GM12801 (cell line): ENCODE results near the gene KSR2.

Experiments used
- TF ChIP-seq, protein P1 (sequence below): IDR thresholded peaks from one replicate; pipeline ENCODE4 v1.5.1; 2011; ENCODE audit warnings: control low read depth; ENCODE audit not compliant: insufficient read length; ENCODE audit errors: extremely low read depth

Gene KSR2

DNA sequence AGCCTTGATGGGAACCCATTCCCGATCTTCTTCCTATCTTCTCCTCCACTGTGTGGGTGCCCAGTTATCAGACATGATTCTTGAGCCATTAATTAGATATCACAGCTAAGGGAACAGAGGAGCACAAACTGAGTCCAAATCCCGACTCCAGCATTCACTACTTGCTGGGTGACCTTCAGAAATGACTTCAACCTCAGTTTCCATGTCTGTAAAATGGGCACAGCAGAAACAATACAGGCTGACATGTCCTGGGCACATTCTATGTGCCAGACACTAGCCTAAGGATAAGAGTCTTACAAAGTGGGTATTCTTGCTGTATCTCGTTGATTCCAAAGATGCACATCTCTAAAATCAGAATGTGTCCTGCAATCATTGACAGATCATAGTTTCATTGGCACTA is 478.7 kb downstream of the KSR2 start:
- TF ChIP-seq, protein P1, sequence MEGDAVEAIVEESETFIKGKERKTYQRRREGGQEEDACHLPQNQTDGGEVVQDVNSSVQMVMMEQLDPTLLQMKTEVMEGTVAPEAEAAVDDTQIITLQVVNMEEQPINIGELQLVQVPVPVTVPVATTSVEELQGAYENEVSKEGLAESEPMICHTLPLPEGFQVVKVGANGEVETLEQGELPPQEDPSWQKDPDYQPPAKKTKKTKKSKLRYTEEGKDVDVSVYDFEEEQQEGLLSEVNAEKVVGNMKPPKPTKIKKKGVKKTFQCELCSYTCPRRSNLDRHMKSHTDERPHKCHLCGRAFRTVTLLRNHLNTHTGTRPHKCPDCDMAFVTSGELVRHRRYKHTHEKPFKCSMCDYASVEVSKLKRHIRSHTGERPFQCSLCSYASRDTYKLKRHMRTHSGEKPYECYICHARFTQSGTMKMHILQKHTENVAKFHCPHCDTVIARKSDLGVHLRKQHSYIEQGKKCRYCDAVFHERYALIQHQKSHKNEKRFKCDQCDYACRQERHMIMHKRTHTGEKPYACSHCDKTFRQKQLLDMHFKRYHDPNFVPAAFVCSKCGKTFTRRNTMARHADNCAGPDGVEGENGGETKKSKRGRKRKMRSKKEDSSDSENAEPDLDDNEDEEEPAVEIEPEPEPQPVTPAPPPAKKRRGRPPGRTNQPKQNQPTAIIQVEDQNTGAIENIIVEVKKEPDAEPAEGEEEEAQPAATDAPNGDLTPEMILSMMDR = no peak

DNA sequence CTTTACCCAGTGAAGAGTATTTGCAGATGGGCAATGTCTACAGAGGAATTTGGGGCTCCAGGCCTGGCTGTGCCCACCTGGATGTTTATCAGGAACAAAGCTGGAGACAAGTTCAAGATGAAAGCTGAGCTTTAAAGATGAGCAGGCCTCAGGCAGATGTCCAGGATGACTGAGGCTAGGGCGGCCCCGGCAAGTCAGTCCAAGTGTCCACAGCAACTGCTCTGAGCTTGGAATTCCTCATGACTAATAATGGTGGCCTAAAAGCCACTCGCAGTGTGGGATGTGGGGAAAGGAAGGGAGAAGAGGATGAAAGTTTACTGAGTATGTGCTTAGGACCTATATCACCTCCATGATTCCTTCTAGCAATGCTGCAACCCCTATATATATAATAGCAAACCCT is 479.1 kb downstream of the KSR2 start:
- TF ChIP-seq, protein P1 = no peak

DNA sequence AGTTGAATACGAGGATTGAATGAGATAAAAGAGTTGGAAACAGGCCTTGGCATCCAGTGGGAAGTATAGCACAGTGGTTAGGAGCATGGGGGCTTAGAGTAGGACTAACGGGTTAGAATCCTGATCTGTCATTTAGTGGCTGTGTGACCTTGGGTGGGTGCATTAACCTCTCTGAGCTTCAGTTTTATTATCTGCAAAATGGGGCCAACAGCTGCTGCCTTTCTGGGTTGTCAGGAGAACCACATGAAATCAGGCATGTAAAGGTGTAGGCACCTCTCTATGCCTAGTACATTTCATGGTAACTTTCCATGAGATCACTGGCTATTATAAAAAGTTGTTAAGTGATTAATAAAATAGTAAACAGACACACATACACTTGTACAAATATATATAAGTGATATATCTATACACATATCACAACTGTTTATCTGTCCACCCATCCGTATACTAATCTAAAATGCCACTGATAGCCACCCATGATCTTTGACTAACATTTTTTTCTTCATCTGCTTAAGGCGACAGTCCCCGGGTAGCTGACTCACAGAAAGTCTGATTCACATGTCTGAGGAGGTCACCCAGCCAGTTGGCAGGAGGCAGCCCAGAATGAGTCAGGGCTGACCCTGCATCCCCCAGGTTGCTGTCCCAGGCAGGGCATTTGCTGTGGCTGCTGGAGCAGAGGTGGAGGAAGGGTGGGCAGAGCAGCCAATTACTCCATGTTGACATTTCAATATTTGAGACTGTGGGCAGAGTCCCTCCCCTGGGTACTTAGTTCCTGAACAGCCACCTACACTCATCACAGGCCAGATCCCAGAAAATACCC is 481.7 kb downstream of the KSR2 start:
- TF ChIP-seq, protein P1 = no peak

DNA sequence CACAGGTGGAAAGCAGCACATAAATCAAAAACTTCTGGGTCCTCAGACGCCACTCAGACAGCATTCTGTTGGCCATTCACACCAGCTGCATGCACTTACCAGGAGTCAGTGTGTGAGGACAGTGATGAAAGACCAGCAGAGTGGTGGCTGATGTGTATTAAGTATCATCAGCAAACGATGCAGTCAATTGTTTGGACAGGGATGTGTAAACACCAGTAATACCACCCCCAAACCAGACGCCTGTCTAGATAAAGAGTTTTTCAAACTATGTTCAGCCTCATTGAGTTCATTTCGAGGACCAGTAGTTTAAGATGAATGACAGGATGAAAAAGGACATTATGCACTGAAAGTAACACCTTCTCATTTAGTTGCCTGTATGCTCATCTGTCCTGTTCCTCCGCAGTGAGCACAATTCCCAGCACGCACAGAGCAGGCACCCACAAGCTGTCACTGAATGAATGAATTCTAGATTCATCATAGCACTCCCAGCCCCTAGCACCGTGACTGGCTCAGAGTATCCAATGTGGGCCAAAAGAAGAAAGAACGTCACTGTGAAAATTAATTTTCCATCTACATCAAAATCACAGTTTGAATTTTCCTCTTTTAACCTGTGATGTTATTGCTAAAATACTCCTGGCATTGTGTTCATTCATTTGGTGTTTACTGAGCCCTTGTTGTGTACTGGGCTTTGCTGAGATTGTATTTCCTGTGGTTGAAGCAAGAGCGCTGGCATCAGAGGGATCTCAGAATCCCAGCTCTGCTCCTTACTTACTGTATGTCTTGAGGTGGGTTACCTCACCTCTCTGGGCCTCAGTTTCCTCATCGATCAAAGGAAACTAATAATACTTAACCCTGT is 482.6 kb downstream of the KSR2 start:
- TF ChIP-seq, protein P1 = no peak

DNA sequence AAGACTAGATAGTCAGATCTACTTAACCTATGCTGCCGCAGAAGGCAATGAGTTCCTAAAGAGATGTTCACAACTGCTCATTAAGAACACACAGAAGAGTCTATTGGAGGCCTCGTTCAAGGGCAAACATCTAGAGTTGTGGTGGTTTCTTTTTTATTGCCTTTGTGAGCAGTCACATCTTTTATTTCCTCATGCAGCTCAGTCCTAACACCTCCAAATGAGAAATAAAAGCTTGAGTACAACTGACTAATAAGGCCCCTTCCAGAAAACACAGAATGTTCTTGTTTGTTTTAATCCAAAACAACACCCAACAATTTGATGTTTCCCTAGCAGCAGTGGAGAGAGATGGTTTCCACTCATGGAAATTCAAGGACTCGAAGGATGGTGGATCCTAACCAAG is 483.9 kb downstream of the KSR2 start:
- TF ChIP-seq, protein P1 = no peak

DNA sequence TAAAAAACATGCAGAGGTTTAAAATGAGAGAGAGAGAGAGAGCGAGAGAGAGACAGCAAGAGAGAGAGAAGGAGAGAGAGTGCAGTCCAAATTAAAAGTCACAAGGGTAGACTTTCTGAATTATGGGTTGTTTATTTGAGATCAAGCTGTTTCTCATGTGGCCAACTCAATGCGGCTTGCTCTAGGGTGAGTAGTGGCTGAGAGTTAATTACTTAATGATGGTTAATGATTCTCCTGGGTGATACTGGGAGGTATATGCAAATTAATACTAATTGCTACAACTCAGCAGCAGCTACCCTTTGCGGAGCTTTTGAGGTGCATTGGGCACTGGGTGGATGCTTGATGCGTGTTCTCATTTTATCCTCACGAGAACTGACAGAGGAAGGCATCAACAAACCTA is 485.3 kb downstream of the KSR2 start:
- TF ChIP-seq, protein P1 = no peak

DNA sequence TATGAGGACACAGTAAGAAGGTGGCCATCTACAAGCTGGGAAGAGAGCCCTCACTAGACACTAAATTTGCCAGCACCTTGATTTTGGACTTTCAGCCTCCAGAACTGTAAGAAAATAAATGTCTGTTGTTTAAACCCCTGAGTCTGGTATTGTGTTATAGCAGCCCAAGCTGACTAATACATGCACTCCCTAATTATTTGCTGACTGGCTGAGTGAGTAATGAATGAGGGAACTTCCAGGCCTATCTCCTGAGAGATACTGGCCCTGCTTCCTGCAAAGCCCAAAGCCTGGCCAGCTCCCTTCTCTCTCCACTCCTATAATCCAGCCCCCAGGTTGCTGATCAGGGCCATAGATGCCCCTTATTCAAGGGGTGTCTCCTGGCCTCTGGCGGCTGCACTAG is 487.3 kb downstream of the KSR2 start:
- TF ChIP-seq, protein P1 = no peak
